ENCODE results near the gene TP53I13.

Gene TP53I13

GRCh38 chr17:29582254-29582765, 13.8 kb downstream of the TP53I13 start:
- DNase-seq: no peak

GRCh38 chr17:29582772-29583171, 14.3 kb downstream of the TP53I13 start:
- DNase-seq: no peak

- no peak for DNase-seq
Measured at GRCh38 chr17:29583324-29584248, 15.1 kb downstream of the TP53I13 start.

GRCh38 chr17:29584452-29585079, 16.1 kb downstream of the TP53I13 start:
- no peak for DNase-seq

GRCh38 chr17:29585080-29585751, 16.7 kb downstream of the TP53I13 start:
- DNase-seq: no peak

- no peak for DNase-seq
Measured at GRCh38 chr17:29586676-29587469, 18.4 kb downstream of the TP53I13 start.

GRCh38 chr17:29587591-29587990, 19.1 kb downstream of the TP53I13 start:
- DNase-seq: no peak

- no peak for DNase-seq
Measured at GRCh38 chr17:29588017-29588561, 19.6 kb downstream of the TP53I13 start.

- peak in 1 of 2 experiments; percentile 32 for DNase-seq
Measured at GRCh38 chr17:29588562-29589411, 20.3 kb downstream of the TP53I13 start.

- DNase-seq: peak; percentile 78 to 90
Measured at GRCh38 chr17:29589524-29590410, 21.3 kb downstream of the TP53I13 start, which contains the start of gene GIT1. GIT1 (minus strand) TSS chr17:29589648; CDS start chr17:29589378, 270 bp downstream.

- DNase-seq: peak in 1 of 2 experiments; percentile 45
Measured at GRCh38 chr17:29590411-29591145, 22.1 kb downstream of the TP53I13 start.

GRCh38 chr17:29591146-29591736, 22.7 kb downstream of the TP53I13 start:
- DNase-seq: peak; percentile 70 to 76

GRCh38 chr17:29591737-29592608, 23.5 kb downstream of the TP53I13 start:
- peak; percentile 82 to 94 for DNase-seq

- peak; percentile 72 for DNase-seq
Measured at GRCh38 chr17:29592850-29593551, 24.5 kb downstream of the TP53I13 start, which contains the start of gene ANKRD13B. ANKRD13B (plus strand) TSS chr17:29593132; CDS start chr17:29593622, 490 bp downstream.

GRCh38 chr17:29593591-29594518, 25.4 kb downstream of the TP53I13 start:
- peak; percentile 14 to 42 for DNase-seq

All from NCI-H1930 (cell line).